Type B pancreatic cell (in vitro differentiated cells): ENCODE results near the gene SSR2. TPM values are rescaled to one million over a fixed set of nuclear protein-coding genes. Genes with fewer than 3 reads are reported as not detected.
A peak's percentile ranks its signal among the peaks of the same experiment; 100 is the strongest.

Experiments
- DNase-seq: peaks from one replicate; pipeline ENCODE4 v3.0.0; 2021; ENCODE audit warnings: mixed read lengths; ENCODE audit not compliant: unreplicated experiment; ENCODE audit errors: extremely low spot score
- H3K27ac Mint-ChIP-seq: 2 replicates; pipeline ENCODE4 v1.8.0; 2021; ENCODE audit warnings: mild to moderate bottlenecking, mixed read lengths
- H3K27me3 Mint-ChIP-seq: 2 replicates; pipeline ENCODE4 v1.8.0; 2021; ENCODE audit warnings: mixed read lengths
- H3K36me3 Mint-ChIP-seq: 2 replicates; pipeline ENCODE4 v1.8.0; 2021; ENCODE audit warnings: mixed read lengths
- H3K4me1 Mint-ChIP-seq: one replicate; pipeline ENCODE4 v1.8.0; 2021; ENCODE audit warnings: mixed read lengths; ENCODE audit not compliant: unreplicated experiment
- H3K4me3 Mint-ChIP-seq: 2 replicates; pipeline ENCODE4 v1.8.0; 2021; ENCODE audit warnings: mild to moderate bottlenecking, mixed read lengths
- H3K9me3 Mint-ChIP-seq: 2 replicates; pipeline ENCODE4 v1.8.0; 2021; ENCODE audit warnings: mixed read lengths
- total RNA-seq: library from RNA; stranded (reverse); gene quantifications from 2 replicates; pipeline ENCODE4 v1.2.1, GENCODE V29; 2021; ENCODE audit warnings: low replicate concordance
- TF ChIP-seq, protein P1 (sequence below): fragments of 200-600 bp; sonication (generic); conservative IDR thresholded peaks from 2 replicates; pipeline ENCODE4 v1.5.0; 2021; ENCODE audit warnings: antibody characterized with exemption, mild to moderate bottlenecking

Gene SSR2
- total RNA-seq, 1 donor from 2014 or later: 248 TPM

GRCh38 chr1:156052862-156053767 is 32.4 kb upstream of the SSR2 start:
- TF ChIP-seq, protein P1, sequence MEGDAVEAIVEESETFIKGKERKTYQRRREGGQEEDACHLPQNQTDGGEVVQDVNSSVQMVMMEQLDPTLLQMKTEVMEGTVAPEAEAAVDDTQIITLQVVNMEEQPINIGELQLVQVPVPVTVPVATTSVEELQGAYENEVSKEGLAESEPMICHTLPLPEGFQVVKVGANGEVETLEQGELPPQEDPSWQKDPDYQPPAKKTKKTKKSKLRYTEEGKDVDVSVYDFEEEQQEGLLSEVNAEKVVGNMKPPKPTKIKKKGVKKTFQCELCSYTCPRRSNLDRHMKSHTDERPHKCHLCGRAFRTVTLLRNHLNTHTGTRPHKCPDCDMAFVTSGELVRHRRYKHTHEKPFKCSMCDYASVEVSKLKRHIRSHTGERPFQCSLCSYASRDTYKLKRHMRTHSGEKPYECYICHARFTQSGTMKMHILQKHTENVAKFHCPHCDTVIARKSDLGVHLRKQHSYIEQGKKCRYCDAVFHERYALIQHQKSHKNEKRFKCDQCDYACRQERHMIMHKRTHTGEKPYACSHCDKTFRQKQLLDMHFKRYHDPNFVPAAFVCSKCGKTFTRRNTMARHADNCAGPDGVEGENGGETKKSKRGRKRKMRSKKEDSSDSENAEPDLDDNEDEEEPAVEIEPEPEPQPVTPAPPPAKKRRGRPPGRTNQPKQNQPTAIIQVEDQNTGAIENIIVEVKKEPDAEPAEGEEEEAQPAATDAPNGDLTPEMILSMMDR: peak; percentile 61
- no peaks in the 10 kb centered on the region for H3K9me3 Mint-ChIP-seq
- no peaks in the 10 kb centered on the region for H3K27me3 Mint-ChIP-seq
- H3K4me1 Mint-ChIP-seq: peaks cover 21% of the 10 kb centered on the region
- peak overlapping the region; percentile 99 for H3K4me3 Mint-ChIP-seq
- H3K36me3 Mint-ChIP-seq: peaks cover 11% of the 10 kb centered on the region
- DNase-seq: peak; percentile 89
- H3K27ac Mint-ChIP-seq: peak overlapping the region; percentile 96

GRCh38 chr1:156051011-156051725 is 30.4 kb upstream of the SSR2 start:
- TF ChIP-seq, protein P1: no peak
- no peak for DNase-seq
- Mint-ChIP-seq H3K4me1 (peaks cover 21% of the 10 kb centered on the region), H3K36me3 (peaks cover 11% of the 10 kb centered on the region), H3K27ac (no peak overlapping the region), H3K4me3 (peak overlapping the region; percentile 65), H3K9me3 (no peaks in the 10 kb centered on the region), H3K27me3 (no peaks in the 10 kb centered on the region)

- Mint-ChIP-seq H3K4me3 (peak overlapping the region; percentile 39), H3K27ac (no peak overlapping the region), H3K36me3 (peaks cover 12% of the 10 kb centered on the region), H3K4me1 (peaks cover 16% of the 10 kb centered on the region), H3K27me3 (no peaks in the 10 kb centered on the region), H3K9me3 (no peaks in the 10 kb centered on the region)
- TF ChIP-seq, protein P1: no peak
- no peak for DNase-seq
Observed at GRCh38 chr1:156050376-156050775, 29.6 kb upstream of the SSR2 start.

GRCh38 chr1:156048663-156049258 is 28.0 kb upstream of the SSR2 start:
- Mint-ChIP-seq H3K36me3 (peaks cover 14% of the 10 kb centered on the region), H3K27me3 (no peaks in the 10 kb centered on the region), H3K4me1 (peaks cover 14% of the 10 kb centered on the region), H3K9me3 (no peaks in the 10 kb centered on the region), H3K4me3 (no peak overlapping the region), H3K27ac (no peak overlapping the region)
- no peak for DNase-seq
- TF ChIP-seq, protein P1: no peak

- peaks cover 17% of the 10 kb centered on the region for H3K36me3 Mint-ChIP-seq
Observed at GRCh38 chr1:156045076-156045475, 24.3 kb upstream of the SSR2 start.

More at GRCh38 chr1:156045076-156045475, 24.3 kb upstream of the SSR2 start:
- Mint-ChIP-seq H3K4me3 (no peak overlapping the region), H3K4me1 (no peaks in the 10 kb centered on the region), H3K27ac (no peak overlapping the region), H3K27me3 (no peaks in the 10 kb centered on the region), H3K9me3 (no peaks in the 10 kb centered on the region)
- TF ChIP-seq, protein P1: no peak
- no peak for DNase-seq
